ENCODE measurements around the gene SEL1L2.

GRCh38 chr20:13922241-13922640 lies 68.2 kb downstream of the SEL1L2 start:
- TF ChIP-seq POLR2AphosphoS5 (IDR thresholded peaks at IDR 0.05) = no peak
- TF ChIP-seq, protein P1, sequence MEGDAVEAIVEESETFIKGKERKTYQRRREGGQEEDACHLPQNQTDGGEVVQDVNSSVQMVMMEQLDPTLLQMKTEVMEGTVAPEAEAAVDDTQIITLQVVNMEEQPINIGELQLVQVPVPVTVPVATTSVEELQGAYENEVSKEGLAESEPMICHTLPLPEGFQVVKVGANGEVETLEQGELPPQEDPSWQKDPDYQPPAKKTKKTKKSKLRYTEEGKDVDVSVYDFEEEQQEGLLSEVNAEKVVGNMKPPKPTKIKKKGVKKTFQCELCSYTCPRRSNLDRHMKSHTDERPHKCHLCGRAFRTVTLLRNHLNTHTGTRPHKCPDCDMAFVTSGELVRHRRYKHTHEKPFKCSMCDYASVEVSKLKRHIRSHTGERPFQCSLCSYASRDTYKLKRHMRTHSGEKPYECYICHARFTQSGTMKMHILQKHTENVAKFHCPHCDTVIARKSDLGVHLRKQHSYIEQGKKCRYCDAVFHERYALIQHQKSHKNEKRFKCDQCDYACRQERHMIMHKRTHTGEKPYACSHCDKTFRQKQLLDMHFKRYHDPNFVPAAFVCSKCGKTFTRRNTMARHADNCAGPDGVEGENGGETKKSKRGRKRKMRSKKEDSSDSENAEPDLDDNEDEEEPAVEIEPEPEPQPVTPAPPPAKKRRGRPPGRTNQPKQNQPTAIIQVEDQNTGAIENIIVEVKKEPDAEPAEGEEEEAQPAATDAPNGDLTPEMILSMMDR (IDR thresholded peaks at IDR 0.05) = no peak
- TF ChIP-seq POLR2A (IDR thresholded peaks at IDR 0.05) = no peak
- no peak for TF ChIP-seq EP300 (IDR thresholded peaks at IDR 0.05; ENCODE audit: low read depth)
